GOT3 (cell line): ENCODE data around the gene CCDC157.
A peak's percentile ranks its signal among the peaks of the same experiment; 100 is the strongest.
"Not testable (repeated sequence)": the region's sequence is repeated elsewhere in the genome, so short reads cannot be mapped to it uniquely, and the experiment has no call there.

ENCODE experiments used
- DNase-seq: peaks from one replicate; lab custom pipeline; 2025; ENCODE audit warnings: mixed read lengths; lab: John Stamatoyannopoulos, UW

CCDC157 gene

GRCh38 chr22:30326255-30326705 is 30.5 kb upstream of the CCDC157 start:
- no peak for DNase-seq

GRCh38 chr22:30326706-30327362 is 30.0 kb upstream of the CCDC157 start, which contains the start of gene TBC1D10A:
Gene TBC1D10A, minus strand, starts transcription at chr22:30326941. Its CDS starts 60 bp downstream, at chr22:30326881.
- peak; percentile 58 for DNase-seq

GRCh38 chr22:30327864-30328345 is 28.9 kb upstream of the CCDC157 start:
- no peak for DNase-seq

- DNase-seq: no peak
These were observed 28.2 kb upstream of the CCDC157 start for GRCh38 chr22:30328466-30329049.

- no peak for DNase-seq
These were observed 24.3 kb upstream of the CCDC157 start for GRCh38 chr22:30332551-30332950.

- DNase-seq: no peak
These were observed 23.7 kb upstream of the CCDC157 start for GRCh38 chr22:30332994-30333706.

GRCh38 chr22:30333707-30334087 is 23.1 kb upstream of the CCDC157 start:
- no peak for DNase-seq

- DNase-seq: no peak
These were observed 22.2 kb upstream of the CCDC157 start for GRCh38 chr22:30334646-30335045.

GRCh38 chr22:30335236-30335635 is 21.6 kb upstream of the CCDC157 start:
- no peak for DNase-seq

- no peak for DNase-seq
These were observed 19.9 kb upstream of the CCDC157 start for GRCh38 chr22:30336752-30337460.

GRCh38 chr22:30337461-30337778 is 19.4 kb upstream of the CCDC157 start:
- no peak for DNase-seq

GRCh38 chr22:30338341-30338740 is 18.5 kb upstream of the CCDC157 start:
- DNase-seq: not testable (repeated sequence)

GRCh38 chr22:30338802-30339201 is 18.0 kb upstream of the CCDC157 start:
- DNase-seq: no peak

- no peak for DNase-seq
These were observed 15.7 kb upstream of the CCDC157 start for GRCh38 chr22:30340911-30341685.

GRCh38 chr22:30344447-30345200 is 12.2 kb upstream of the CCDC157 start:
- no peak for DNase-seq

- DNase-seq: no peak
These were observed 9.4 kb upstream of the CCDC157 start for GRCh38 chr22:30347255-30347892.

- no peak for DNase-seq
These were observed 8.4 kb upstream of the CCDC157 start for GRCh38 chr22:30348404-30348803.

GRCh38 chr22:30348809-30349208 is 8.0 kb upstream of the CCDC157 start:
- DNase-seq: no peak

GRCh38 chr22:30351226-30351625 is 5.6 kb upstream of the CCDC157 start:
- no peak for DNase-seq

GRCh38 chr22:30354644-30355043 is 2.2 kb upstream of the CCDC157 start:
- no peak for DNase-seq

- DNase-seq: no peak
These were observed 396 bp downstream of the CCDC157 start for GRCh38 chr22:30357236-30357570.
